ENCODE data around the gene GSTP1.
"Not testable (repeated sequence)": the region's sequence is repeated elsewhere in the genome, so short reads cannot be mapped to it uniquely, and the experiment has no call there.

GSTP1 gene

DNA sequence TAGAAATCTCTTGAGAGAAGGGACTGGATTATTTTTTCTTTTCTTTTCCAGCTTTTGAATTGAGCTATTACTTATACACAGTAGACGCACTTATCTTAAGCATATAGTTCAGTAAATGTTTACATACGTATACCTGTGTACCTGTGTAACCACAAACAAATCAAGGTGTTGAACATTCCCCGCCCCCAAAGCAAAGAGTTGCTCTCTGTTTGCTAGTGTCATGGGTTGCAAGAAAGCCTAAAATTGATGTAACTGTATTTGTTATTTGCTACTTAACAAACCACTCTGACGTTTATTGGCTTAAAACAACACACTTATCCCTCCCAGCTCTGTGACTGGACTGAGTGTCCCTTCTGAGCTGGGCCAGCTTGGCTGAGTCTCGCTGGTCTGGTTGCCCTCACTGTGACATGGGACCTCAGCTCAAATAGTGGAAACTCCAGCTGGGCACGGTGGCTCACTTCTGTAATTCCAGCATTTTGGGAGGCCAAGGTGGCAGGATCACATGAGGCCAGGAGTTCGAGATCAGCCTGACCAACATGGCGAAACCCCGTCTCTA lies 35.0 kb upstream of the GSTP1 start:
- in situ Hi-C loops (cut with HindIII; ENCODE audit: low pct_unique_long_range_greater_than_20kb, low sequenced_read_pairs) = no loop called here
- DNase-seq (ENCODE audit: low read depth in 1 of 2, low spot score in 1 of 2) = peak in 1 of 2 experiments; percentile 93
- TF ChIP-seq JUND (IDR thresholded peaks at IDR 0.05; ENCODE audit: low read depth) = no peak

DNA sequence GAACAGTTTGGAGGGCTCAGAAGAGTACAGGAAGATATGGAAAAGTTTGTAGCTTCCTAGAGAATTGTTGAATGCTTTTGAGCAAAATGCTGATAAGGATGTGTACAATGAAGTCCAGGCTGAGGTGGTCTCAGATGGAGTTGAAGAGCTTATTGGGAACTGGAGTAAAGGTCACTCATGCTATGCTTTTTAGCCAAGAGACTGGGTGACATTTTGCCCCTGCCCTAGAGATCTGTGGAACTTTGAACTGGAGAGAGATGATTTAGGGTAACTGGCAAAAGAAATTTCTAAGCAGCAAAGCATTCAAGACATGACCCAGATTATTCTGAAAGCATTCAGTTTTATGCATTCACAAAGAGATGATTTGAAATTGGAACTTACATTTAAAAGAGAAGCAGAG lies 32.5 kb upstream of the GSTP1 start:
- in situ Hi-C loops (cut with HindIII; ENCODE audit: low pct_unique_long_range_greater_than_20kb, low sequenced_read_pairs) = no loop called here
- no peak for DNase-seq (ENCODE audit: low read depth in 1 of 2, low spot score in 1 of 2)

DNA sequence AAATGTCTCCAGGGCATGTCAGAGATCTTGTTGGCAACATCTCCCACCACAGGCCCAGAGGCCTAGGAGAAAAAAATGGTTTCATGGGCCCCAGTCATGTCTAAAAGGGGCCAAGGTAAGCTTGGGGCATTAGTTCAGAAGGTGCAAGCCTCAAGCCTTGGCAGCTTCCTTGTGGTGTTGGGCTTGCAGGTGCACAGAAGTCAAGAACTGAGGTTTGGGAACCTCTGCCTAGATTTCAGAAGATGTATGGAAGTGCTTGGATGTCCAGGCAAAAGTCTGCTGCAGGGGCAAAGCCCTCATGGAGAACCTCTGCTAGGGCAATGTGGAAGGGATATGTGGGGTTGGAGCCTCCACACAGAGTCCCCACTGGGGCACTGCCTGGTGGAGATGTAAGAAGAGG lies 31.9 kb upstream of the GSTP1 start:
- in situ Hi-C loops (cut with HindIII; ENCODE audit: low pct_unique_long_range_greater_than_20kb, low sequenced_read_pairs); DNase-seq (ENCODE audit: low read depth in 1 of 2, low spot score in 1 of 2): not testable (repeated sequence)

More for the DNA sequence above, 32.5 kb upstream of the GSTP1 start:
- no peak for TF ChIP-seq JUND (IDR thresholded peaks at IDR 0.05; ENCODE audit: low read depth)

DNA sequence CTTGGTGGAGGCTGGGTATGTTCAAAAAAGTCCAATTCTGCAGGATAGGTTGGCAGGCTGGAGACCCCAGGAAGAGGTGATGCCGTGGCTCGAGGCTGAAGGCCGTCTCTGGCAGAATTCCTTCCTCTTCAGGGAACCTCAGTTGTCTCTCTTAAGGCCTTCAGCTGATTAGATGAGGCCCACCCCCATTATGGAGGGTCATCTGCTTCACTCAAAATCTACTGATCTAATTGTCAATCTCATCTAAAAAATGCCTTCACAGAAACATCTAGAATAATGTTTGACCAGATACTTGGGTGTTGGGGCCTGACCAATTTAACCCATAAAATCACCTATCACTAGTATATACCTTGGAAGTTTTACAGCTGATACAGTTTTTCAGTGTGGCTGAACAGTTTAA lies 27.4 kb upstream of the GSTP1 start:
- TF ChIP-seq JUND (IDR thresholded peaks at IDR 0.05; ENCODE audit: low read depth) = no peak
- no peak for DNase-seq (ENCODE audit: low read depth in 1 of 2, low spot score in 1 of 2)
- in situ Hi-C loops (cut with HindIII; ENCODE audit: low pct_unique_long_range_greater_than_20kb, low sequenced_read_pairs) = no loop called here

DNA sequence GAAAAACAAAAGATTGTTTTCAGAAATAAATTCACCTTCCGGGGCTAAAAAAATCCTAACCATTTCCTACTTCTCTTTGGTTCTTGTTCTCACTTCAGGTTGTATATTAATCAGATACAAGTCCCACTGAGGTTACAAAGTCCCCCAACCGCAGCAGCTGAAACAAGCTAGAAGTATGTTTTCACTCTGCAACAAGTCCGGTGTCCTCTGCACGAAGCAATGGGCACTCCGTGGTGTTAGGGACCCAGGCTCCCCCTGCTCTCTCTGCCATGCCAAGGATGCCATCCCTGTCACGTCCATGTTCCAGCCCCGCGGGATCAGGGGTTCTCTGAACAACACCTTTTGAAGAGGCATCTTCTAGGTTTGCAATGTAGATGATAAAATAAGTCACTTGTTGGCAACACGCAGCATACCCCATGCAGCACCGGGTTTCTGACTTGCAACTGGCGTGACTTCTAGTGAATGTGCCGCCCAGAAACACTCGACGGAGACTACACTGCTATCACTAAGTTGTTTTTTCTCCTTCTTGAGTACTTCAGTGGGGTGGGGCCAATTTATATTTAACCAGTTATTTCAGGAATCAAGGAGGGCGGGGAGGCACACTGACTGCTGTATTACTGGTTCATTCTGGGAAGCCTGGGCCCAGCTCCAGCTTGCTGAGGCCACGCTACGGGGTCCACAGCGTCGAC lies 25.4 kb upstream of the GSTP1 start:
- TF ChIP-seq JUND (IDR thresholded peaks at IDR 0.05; ENCODE audit: low read depth) = no peak
- in situ Hi-C loops (cut with HindIII; ENCODE audit: low pct_unique_long_range_greater_than_20kb, low sequenced_read_pairs) = no loop called here
- no peak for DNase-seq (ENCODE audit: low read depth in 1 of 2, low spot score in 1 of 2)

DNA sequence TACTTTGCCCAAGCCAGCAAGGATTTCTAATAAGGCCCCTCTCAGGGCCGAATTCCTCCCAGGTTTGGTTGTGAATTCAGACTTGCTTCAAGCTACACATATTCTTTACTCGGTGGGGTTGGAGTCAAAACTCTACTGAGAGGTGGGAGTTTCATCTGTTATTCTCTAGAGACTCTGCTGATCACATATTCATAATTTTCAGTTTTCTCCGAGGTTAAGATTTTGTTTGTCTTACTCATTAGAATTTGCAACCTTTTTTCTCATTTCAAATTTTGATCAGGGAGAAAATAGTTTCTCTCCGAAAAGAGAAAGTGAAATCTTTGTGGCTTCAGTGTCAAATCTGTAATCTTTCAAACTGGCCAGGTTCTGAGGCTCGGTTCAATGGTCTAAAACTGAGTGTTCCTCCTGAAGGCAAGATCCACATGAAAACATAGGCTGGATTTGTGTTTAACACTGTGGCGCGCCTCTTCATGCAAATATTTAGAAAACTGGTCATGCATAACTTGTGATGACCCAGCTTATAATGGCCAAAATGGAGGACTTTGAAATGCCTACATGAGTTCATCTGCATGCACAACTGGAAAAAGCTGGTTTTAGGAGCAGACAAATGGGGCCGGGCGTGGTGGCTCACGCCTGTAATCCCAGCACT lies 21.5 kb upstream of the GSTP1 start:
- in situ Hi-C loops (cut with HindIII; ENCODE audit: low pct_unique_long_range_greater_than_20kb, low sequenced_read_pairs) = no loop called here
- DNase-seq (ENCODE audit: low read depth in 1 of 2, low spot score in 1 of 2) = no peak
- no peak for TF ChIP-seq JUND (IDR thresholded peaks at IDR 0.05; ENCODE audit: low read depth)

DNA sequence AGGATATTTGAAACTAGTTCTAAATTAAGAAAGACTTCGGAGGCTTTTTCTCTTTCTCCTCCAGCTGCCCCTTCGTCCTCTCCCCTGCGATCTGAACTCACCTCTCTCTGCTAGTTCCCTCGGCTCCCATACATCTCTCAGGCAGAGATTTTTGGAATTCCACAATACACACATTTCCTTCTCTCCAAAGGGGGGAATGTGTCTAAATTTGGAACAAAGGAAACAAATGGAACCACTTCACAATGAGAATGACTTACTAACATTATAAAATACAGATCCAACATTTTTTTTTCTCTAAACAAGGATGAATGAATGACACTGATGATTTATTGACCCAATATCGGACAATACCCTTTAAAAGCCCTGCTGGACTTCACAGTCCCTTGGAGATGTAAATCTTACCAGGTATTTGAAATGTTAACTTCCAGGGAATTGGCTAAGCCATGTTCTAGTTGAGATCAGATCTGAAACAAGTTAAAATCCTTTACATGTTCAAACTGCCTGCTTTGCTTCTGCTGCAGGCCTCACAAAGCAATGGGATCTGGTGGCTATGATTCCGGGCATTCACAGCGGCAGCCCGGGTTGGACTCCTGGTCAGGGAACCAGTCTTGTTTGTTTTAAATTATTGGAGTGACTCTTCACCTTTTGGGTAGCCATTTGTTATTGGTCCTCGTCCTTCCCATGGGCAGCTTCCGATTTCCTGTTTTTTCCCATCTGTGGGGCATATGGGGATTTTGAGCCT lies 20.5 kb upstream of the GSTP1 start:
- DNase-seq (ENCODE audit: low read depth in 1 of 2, low spot score in 1 of 2) = no peak
- no peak for TF ChIP-seq JUND (IDR thresholded peaks at IDR 0.05; ENCODE audit: low read depth)
- in situ Hi-C loops (cut with HindIII; ENCODE audit: low pct_unique_long_range_greater_than_20kb, low sequenced_read_pairs) = no loop called here

DNA sequence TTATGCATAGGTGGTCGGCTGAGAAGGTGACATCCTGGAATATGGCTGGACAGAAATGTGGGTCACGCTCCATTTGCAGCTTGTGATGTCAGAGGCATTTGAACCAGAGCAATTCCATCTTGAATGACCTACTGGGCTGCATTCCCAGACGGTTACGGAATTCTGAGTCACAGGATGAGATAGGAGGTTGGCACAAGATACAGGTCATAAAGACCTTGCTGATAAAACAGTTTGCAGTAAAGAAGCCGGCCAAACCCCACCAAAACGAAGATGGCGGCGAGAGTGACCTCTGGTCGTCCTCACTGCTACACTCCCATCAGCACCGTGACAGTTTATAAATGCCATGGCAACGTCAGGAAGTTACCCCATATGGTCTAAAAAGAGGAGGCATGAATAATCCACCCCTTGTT lies 19.9 kb upstream of the GSTP1 start:
- DNase-seq (ENCODE audit: low read depth in 1 of 2, low spot score in 1 of 2); in situ Hi-C loops (cut with HindIII; ENCODE audit: low pct_unique_long_range_greater_than_20kb, low sequenced_read_pairs): not testable (repeated sequence)

DNA sequence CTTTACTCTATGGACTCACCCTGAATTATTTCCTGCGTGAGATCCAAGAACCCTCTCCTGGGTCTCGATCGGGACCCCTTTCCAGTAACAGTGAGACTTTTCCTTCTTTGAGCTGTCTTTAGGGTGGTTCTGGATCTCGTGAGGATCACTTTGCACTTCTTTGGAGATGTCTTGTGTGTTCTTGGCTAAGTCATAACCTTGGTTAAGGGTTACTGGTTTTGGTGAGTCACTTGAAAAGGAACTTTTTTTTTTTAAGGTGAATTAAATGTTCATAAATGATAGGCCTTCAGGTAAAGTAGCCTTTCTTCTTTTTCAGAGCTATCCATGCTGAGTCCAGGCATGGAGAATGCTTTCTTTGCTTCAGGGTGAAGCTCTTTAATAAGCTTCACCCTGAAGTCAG lies 19.4 kb upstream of the GSTP1 start:
- in situ Hi-C loops (cut with HindIII; ENCODE audit: low pct_unique_long_range_greater_than_20kb, low sequenced_read_pairs) = no loop called here
- no peak for DNase-seq (ENCODE audit: low read depth in 1 of 2, low spot score in 1 of 2)
- TF ChIP-seq JUND (IDR thresholded peaks at IDR 0.05; ENCODE audit: low read depth) = no peak

DNA sequence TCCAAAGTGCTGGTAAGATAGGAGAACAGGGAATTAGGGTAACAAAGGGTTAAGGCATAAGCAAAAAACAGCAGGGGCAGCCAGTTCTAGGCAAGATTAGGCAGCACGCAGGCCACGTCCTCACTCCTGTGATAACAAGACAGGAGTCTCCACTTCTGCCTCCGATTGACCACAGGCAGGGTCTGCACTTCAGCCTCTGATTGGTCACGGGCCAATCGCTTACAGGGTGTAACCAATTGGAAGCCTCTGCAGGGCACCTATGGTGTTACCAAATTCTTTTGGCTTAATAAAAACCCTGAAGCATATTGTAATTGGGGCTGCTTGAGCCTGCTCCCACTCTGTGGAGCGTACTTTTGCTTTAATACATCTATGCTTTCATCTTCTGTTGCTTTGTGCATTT lies 12.2 kb upstream of the GSTP1 start:
- in situ Hi-C loops (cut with HindIII; ENCODE audit: low pct_unique_long_range_greater_than_20kb, low sequenced_read_pairs) = no loop called here
- no peak for TF ChIP-seq JUND (IDR thresholded peaks at IDR 0.05; ENCODE audit: low read depth)
- DNase-seq (ENCODE audit: low read depth in 1 of 2, low spot score in 1 of 2) = no peak

DNA sequence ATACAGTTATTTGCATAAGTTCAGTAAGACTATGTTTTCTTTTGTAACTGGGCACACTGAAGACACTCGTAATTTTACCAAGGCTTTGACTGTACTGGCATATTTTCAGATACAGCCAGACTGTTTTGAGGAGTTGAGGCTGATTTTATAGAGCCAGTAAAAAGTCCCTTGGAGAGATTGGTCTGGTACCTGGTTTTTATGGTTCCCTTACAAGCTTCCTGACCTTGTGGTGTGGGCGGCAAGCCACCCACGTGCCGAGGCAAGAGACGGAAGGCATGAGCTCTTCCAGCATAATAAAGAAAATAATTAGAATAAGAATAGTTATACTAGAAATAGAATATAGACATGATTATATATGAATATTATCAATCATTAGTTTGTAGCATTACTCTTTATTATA lies 11.3 kb upstream of the GSTP1 start:
- in situ Hi-C loops (cut with HindIII; ENCODE audit: low pct_unique_long_range_greater_than_20kb, low sequenced_read_pairs) = no loop called here
- no peak for TF ChIP-seq JUND (IDR thresholded peaks at IDR 0.05; ENCODE audit: low read depth)
- no peak for DNase-seq (ENCODE audit: low read depth in 1 of 2, low spot score in 1 of 2)

DNA sequence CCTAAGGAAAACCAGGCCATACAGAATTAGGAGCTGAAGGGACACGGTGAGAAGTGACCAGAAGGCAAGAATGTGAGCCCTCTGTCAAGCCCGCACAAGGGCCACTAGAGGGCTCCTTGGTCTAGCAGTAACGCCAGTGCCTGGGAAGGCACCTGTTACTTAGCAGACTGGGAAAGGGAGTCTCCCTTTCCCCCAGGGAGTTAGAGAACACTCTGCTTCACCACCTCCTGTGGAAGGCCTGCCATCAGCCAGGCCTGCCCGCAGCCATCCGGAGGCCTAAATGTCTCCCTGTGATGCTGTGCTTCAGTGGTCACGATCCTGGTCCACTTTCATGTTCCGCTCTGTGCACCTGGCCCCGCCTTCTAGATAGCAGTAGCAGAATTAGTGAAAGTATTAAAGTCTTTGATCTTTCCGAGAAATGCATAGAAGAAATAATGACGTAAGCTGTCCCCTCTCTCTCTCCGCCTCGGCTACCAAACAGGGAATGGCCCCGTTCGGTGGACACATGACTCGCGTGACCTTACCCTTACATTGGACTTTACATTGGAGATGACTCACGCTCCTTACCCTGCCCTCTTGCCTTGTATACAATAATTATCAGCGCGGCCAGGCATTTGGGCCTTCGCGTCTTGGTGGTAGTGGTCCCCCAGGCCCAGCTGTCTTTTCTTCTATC lies 10.7 kb upstream of the GSTP1 start:
- DNase-seq (ENCODE audit: low read depth in 1 of 2, low spot score in 1 of 2) = peak; percentile 45 to 88

More for the DNA sequence above, 10.7 kb upstream of the GSTP1 start:
- TF ChIP-seq JUND (IDR thresholded peaks at IDR 0.05; ENCODE audit: low read depth) = no peak
- in situ Hi-C loops (cut with HindIII; ENCODE audit: low pct_unique_long_range_greater_than_20kb, low sequenced_read_pairs) = no loop called here
